ENCODE measurements around the gene AKAP1. TPM values are rescaled to one million over a fixed set of nuclear protein-coding genes. Genes with fewer than 3 reads are reported as not detected.

AKAP1 gene
- polyA plus RNA-seq, 1 donor from 2014 or later, result 38.7 TPM

- Histone ChIP-seq H3K9ac (ENCODE audit: low read length) (no peak overlapping the region), H4K20me1 (ENCODE audit: insufficient read depth) (no peaks in the 10 kb centered on the region), H2AFZ (ENCODE audit: low read depth, low read length) (no peak overlapping the region), H3K9me2 (ENCODE audit: insufficient read depth, low read length) (no peaks in the 10 kb centered on the region), H3K27me3 (ENCODE audit: insufficient read depth, low read depth, low read length) (no peaks in the 10 kb centered on the region), H3K4me2 (ENCODE audit: low read length) (no peak overlapping the region), H3K79me2 (replicated peaks; ENCODE audit: insufficient read depth, low read length) (no peaks in the 10 kb centered on the region), H3K4me3 (ENCODE audit: low read length) (no peak overlapping the region), H3K27ac (ENCODE audit: low read length) (no peak overlapping the region), H3K36me3 (ENCODE audit: insufficient read depth, low read length) (no peaks in the 10 kb centered on the region), H3F3A (ENCODE audit: insufficient read depth, low read length, poor library complexity, severe bottlenecking) (no peaks in the 10 kb centered on the region), H3K9me3 (ENCODE audit: low read length) (no peaks in the 10 kb centered on the region)
- TF ChIP-seq TAF1 (IDR thresholded peaks at IDR 0.05; ENCODE audit: low read depth) (no peak), RAD21 (conservative IDR thresholded peaks at IDR 0.05) (no peak), EP300 (conservative IDR thresholded peaks at IDR 0.05; ENCODE audit: poor library complexity, severe bottlenecking) (no peak), MXI1 (conservative IDR thresholded peaks at IDR 0.05; ENCODE audit: poor library complexity, severe bottlenecking) (no peak), POLR2AphosphoS5 (IDR thresholded peaks at IDR 0.05) (no peak), SMC3 (conservative IDR thresholded peaks at IDR 0.05; ENCODE audit: poor library complexity) (no peak), EZH2 (IDR thresholded peaks at IDR 0.05; ENCODE audit: borderline replicate concordance, insufficient read depth, low read length, poor library complexity, severe bottlenecking) (no peak)
- TF ChIP-seq, protein P1, sequence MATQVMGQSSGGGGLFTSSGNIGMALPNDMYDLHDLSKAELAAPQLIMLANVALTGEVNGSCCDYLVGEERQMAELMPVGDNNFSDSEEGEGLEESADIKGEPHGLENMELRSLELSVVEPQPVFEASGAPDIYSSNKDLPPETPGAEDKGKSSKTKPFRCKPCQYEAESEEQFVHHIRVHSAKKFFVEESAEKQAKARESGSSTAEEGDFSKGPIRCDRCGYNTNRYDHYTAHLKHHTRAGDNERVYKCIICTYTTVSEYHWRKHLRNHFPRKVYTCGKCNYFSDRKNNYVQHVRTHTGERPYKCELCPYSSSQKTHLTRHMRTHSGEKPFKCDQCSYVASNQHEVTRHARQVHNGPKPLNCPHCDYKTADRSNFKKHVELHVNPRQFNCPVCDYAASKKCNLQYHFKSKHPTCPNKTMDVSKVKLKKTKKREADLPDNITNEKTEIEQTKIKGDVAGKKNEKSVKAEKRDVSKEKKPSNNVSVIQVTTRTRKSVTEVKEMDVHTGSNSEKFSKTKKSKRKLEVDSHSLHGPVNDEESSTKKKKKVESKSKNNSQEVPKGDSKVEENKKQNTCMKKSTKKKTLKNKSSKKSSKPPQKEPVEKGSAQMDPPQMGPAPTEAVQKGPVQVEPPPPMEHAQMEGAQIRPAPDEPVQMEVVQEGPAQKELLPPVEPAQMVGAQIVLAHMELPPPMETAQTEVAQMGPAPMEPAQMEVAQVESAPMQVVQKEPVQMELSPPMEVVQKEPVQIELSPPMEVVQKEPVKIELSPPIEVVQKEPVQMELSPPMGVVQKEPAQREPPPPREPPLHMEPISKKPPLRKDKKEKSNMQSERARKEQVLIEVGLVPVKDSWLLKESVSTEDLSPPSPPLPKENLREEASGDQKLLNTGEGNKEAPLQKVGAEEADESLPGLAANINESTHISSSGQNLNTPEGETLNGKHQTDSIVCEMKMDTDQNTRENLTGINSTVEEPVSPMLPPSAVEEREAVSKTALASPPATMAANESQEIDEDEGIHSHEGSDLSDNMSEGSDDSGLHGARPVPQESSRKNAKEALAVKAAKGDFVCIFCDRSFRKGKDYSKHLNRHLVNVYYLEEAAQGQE (IDR thresholded peaks at IDR 0.05; ENCODE audit: borderline replicate concordance), result no peak
- TF ChIP-seq, protein P2, sequence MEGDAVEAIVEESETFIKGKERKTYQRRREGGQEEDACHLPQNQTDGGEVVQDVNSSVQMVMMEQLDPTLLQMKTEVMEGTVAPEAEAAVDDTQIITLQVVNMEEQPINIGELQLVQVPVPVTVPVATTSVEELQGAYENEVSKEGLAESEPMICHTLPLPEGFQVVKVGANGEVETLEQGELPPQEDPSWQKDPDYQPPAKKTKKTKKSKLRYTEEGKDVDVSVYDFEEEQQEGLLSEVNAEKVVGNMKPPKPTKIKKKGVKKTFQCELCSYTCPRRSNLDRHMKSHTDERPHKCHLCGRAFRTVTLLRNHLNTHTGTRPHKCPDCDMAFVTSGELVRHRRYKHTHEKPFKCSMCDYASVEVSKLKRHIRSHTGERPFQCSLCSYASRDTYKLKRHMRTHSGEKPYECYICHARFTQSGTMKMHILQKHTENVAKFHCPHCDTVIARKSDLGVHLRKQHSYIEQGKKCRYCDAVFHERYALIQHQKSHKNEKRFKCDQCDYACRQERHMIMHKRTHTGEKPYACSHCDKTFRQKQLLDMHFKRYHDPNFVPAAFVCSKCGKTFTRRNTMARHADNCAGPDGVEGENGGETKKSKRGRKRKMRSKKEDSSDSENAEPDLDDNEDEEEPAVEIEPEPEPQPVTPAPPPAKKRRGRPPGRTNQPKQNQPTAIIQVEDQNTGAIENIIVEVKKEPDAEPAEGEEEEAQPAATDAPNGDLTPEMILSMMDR (IDR thresholded peaks at IDR 0.05; ENCODE audit: poor library complexity, severe bottlenecking), result no peak
Measured at GRCh38 chr17:57067162-57067561, 17.9 kb upstream of the AKAP1 start.

DNA sequence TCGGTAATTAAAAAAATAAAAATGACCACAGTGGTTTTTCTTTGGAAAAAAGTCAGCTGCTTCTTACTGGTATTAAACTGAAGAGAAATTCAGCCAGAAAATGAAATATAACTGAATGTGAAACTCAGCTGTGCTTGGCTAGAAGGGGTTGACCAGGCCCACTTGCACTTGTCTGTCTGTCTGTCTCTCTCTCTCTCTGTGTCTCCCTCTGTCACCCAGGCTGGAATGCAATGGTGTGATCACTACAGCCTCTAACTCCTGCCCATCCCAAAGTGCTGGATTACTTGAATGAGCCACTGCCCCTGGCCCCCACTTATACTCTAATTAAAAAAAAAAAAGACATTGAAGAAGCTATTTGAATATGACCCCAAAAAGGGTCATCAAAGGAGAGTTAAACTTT, 17.3 kb upstream of the AKAP1 start:
- H3K9ac ChIP-seq (ENCODE audit: low read length), result no peak overlapping the region
- H3K4me3 ChIP-seq (ENCODE audit: low read length), result no peak overlapping the region
- no peaks in the 10 kb centered on the region for H3K9me3 ChIP-seq (ENCODE audit: low read length)
- no peaks in the 10 kb centered on the region for H3K79me2 ChIP-seq (replicated peaks; ENCODE audit: insufficient read depth, low read length)
- no peaks in the 10 kb centered on the region for H3F3A ChIP-seq (ENCODE audit: insufficient read depth, low read length, poor library complexity, severe bottlenecking)
- no peak overlapping the region for H3K27ac ChIP-seq (ENCODE audit: low read length)
- no peak overlapping the region for H3K4me2 ChIP-seq (ENCODE audit: low read length)
- no peaks in the 10 kb centered on the region for H3K36me3 ChIP-seq (ENCODE audit: insufficient read depth, low read length)
- no peak overlapping the region for H2AFZ ChIP-seq (ENCODE audit: low read depth, low read length)
- no peaks in the 10 kb centered on the region for H3K27me3 ChIP-seq (ENCODE audit: insufficient read depth, low read depth, low read length)
- TF ChIP-seq, protein P1 (IDR thresholded peaks at IDR 0.05; ENCODE audit: borderline replicate concordance), result no peak
- TF ChIP-seq EZH2 (IDR thresholded peaks at IDR 0.05; ENCODE audit: borderline replicate concordance, insufficient read depth, low read length, poor library complexity, severe bottlenecking), result no peak
- TF ChIP-seq POLR2AphosphoS5 (IDR thresholded peaks at IDR 0.05), result no peak
- no peak for TF ChIP-seq TAF1 (IDR thresholded peaks at IDR 0.05; ENCODE audit: low read depth)
- no peak for TF ChIP-seq MXI1 (conservative IDR thresholded peaks at IDR 0.05; ENCODE audit: poor library complexity, severe bottlenecking)
- no peak for TF ChIP-seq SMC3 (conservative IDR thresholded peaks at IDR 0.05; ENCODE audit: poor library complexity)
- no peak for TF ChIP-seq EP300 (conservative IDR thresholded peaks at IDR 0.05; ENCODE audit: poor library complexity, severe bottlenecking)
- no peak for TF ChIP-seq RAD21 (conservative IDR thresholded peaks at IDR 0.05)
- TF ChIP-seq, protein P2 (IDR thresholded peaks at IDR 0.05; ENCODE audit: poor library complexity, severe bottlenecking), result no peak
- H3K9me2 ChIP-seq (ENCODE audit: insufficient read depth, low read length), result no peaks in the 10 kb centered on the region
- no peaks in the 10 kb centered on the region for H4K20me1 ChIP-seq (ENCODE audit: insufficient read depth)
